Breast epithelium (tissue), 3 donors: Measurements from ENCODE around the gene KIF9.

ENCODE experiments used
- POLR2A ChIP-seq: fragments of 450-650 bp; IDR thresholded peaks from one replicate; pipeline ENCODE4 v1.6.1; 2016; ENCODE audit warnings: antibody characterized with exemption, mild to moderate bottlenecking, moderate library complexity
- POLR2AphosphoS5 ChIP-seq, 3 donors: sonication (generic); formaldehyde crosslinking; IDR thresholded peaks; one replicate each; pipeline ENCODE4 v1.6.1; 2017; ENCODE audit warnings: antibody characterized with exemption in 3 of 3
- TF ChIP-seq, protein P1 (sequence below), 3 donors: fragments of 450-650 bp; IDR thresholded peaks; one replicate each; pipeline ENCODE4 v1.5.1; 2016 to 2017; ENCODE audit warnings: antibody characterized with exemption in 3 of 3, mild to moderate bottlenecking in 3 of 3, moderate library complexity in 3 of 3

GRCh38 chr3:47244531-47245100 is 38.0 kb downstream of the KIF9 start:
- TF ChIP-seq, protein P1, sequence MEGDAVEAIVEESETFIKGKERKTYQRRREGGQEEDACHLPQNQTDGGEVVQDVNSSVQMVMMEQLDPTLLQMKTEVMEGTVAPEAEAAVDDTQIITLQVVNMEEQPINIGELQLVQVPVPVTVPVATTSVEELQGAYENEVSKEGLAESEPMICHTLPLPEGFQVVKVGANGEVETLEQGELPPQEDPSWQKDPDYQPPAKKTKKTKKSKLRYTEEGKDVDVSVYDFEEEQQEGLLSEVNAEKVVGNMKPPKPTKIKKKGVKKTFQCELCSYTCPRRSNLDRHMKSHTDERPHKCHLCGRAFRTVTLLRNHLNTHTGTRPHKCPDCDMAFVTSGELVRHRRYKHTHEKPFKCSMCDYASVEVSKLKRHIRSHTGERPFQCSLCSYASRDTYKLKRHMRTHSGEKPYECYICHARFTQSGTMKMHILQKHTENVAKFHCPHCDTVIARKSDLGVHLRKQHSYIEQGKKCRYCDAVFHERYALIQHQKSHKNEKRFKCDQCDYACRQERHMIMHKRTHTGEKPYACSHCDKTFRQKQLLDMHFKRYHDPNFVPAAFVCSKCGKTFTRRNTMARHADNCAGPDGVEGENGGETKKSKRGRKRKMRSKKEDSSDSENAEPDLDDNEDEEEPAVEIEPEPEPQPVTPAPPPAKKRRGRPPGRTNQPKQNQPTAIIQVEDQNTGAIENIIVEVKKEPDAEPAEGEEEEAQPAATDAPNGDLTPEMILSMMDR (IDR thresholded peaks at IDR 0.05), result no peak
- TF ChIP-seq POLR2A (no peak), POLR2AphosphoS5 (IDR thresholded peaks at IDR 0.05) (no peak)
